ENCODE data around the gene IZUMO4.
"Not testable (repeated sequence)": the region's sequence is repeated elsewhere in the genome, so short reads cannot be mapped to it uniquely, and the experiment has no call there.

Gene IZUMO4

DNA sequence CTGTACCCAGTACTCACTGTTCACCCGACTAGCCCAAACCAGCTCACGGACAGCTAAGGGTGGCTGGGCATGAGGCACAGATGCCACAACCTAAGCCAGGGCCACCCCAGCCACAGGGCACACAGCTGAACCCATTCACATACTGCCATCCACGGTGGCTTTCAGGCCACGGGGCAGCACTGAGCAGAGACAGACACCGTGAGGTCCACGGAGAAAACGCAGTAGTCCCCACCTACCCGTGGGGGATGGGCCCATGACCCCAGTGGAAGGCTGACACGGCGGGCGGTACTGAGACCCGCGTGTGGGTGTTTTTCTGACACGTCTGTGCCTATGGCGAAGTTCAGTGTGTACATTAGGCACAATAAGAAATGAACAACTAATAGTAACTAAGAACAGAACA, 25.5 kb downstream of the IZUMO4 start:
- no peak for TF ChIP-seq CTCF (IDR thresholded peaks at IDR 0.05)
- DNase-seq (ENCODE audit: low spot score): no peak
- no peak overlapping the region for H3K4me3 ChIP-seq
- no peak overlapping the region for H3K27ac ChIP-seq

DNA sequence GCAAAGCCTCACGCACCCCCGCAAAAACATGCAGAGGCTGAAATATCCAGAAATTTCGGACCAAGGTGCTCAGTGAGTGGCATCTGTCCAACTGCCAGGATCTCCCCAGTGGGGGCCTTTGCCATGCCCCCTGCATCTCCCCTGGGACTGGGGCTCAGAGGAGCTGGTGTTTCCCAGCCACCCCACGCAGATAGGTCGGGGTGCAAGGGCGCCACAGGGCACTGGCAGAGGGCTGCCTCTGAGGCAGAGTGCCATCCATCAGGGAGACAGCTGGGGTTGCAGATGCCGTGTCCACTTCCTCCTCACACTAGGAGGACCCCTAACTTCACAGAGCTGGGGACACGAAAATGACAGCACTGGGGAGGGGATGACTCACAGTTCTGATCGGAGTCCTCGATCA, 26.3 kb downstream of the IZUMO4 start:
- no peak for TF ChIP-seq CTCF (IDR thresholded peaks at IDR 0.05)
- no peak overlapping the region for H3K27ac ChIP-seq
- DNase-seq (ENCODE audit: low spot score): no peak
- H3K4me3 ChIP-seq: no peak overlapping the region

GRCh38 chr19:2123682-2124387, 27.1 kb downstream of the IZUMO4 start:
- DNase-seq (ENCODE audit: low spot score): no peak
- no peak overlapping the region for H3K27ac ChIP-seq
- no peak for TF ChIP-seq CTCF (IDR thresholded peaks at IDR 0.05)
- H3K4me3 ChIP-seq: no peak overlapping the region

GRCh38 chr19:2126879-2127518, 30.3 kb downstream of the IZUMO4 start:
- Histone ChIP-seq H3K4me3 (no peak overlapping the region), H3K27ac (no peak overlapping the region)
- TF ChIP-seq CTCF (IDR thresholded peaks at IDR 0.05): no peak
- DNase-seq (ENCODE audit: low spot score): no peak

- TF ChIP-seq CTCF (IDR thresholded peaks at IDR 0.05): no peak
- H3K4me3 ChIP-seq: no peak overlapping the region
- H3K27ac ChIP-seq: no peak overlapping the region
- no peak for DNase-seq (ENCODE audit: low spot score)
Measured at GRCh38 chr19:2127758-2128157, 31.0 kb downstream of the IZUMO4 start.

GRCh38 chr19:2128252-2128651, 31.5 kb downstream of the IZUMO4 start:
- not testable (repeated sequence) for H3K4me3 ChIP-seq; DNase-seq (ENCODE audit: low spot score); H3K27ac ChIP-seq

DNA sequence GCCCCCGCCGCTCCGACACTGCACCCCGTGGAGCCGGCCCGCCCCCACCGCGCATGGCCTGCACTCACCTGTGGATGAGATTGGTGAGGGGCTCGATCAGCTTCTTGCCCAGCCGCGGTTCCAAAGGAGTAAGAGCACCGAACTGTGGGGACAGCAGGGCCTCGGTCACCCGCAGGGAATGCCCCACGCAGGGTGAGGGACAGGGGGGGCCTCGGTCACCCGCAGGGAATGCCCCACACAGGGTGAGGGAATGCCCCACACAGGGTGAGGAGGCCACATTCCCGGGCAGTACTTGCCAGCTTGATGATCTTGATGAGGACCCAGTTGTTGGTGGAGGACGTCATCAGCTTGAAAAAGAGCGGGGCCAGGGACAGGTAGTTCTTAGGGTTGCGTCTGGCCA, 32.3 kb downstream of the IZUMO4 start:
- TF ChIP-seq CTCF (IDR thresholded peaks at IDR 0.05): no peak
- DNase-seq (ENCODE audit: low spot score): no peak
- Histone ChIP-seq H3K4me3 (no peak overlapping the region), H3K27ac (no peak overlapping the region)
